ENCODE data around the gene OR2T1. TPM values are rescaled to one million over a fixed set of nuclear protein-coding genes. Genes with fewer than 3 reads are reported as not detected.
"Not testable (repeated sequence)": the region's sequence is repeated elsewhere in the genome, so short reads cannot be mapped to it uniquely, and the experiment has no call there.

OR2T1 gene
- total RNA-seq, 4 donors from 2014 or later = not detected

- H3K4me3 ChIP-seq; DNase-seq; H3K4me1 ChIP-seq; H3K9me3 ChIP-seq; intact Hi-C loops (cut with DNase I); H3K27ac ChIP-seq; H3K36me3 ChIP-seq; H3K27me3 ChIP-seq: not testable (repeated sequence)
- WGBS, 2 donors = 0 to 25% methylated on average over 1 to 2 of the region's 5 CpGs
These were observed 47.8 kb downstream of the OR2T1 start for GRCh38 chr1:248450466-248451145.

GRCh38 chr1:248453619-248454018, 50.8 kb downstream of the OR2T1 start:
- H3K4me3 ChIP-seq; H3K36me3 ChIP-seq; H3K27ac ChIP-seq; H3K27me3 ChIP-seq; intact Hi-C loops (cut with DNase I); H3K4me1 ChIP-seq; H3K9me3 ChIP-seq; DNase-seq: not testable (repeated sequence)
- 72 to 82% methylated on average over 3 to 7 of the region's 7 CpGs for WGBS, 2 donors

- H3K27me3 ChIP-seq; H3K27ac ChIP-seq; H3K9me3 ChIP-seq; H3K4me1 ChIP-seq; intact Hi-C loops (cut with DNase I); H3K4me3 ChIP-seq; DNase-seq; H3K36me3 ChIP-seq: not testable (repeated sequence)
- WGBS, 2 donors = 33 to 60% methylated on average over 1 to 2 of the region's 4 CpGs
These were observed 52.2 kb downstream of the OR2T1 start for GRCh38 chr1:248455045-248455444.

GRCh38 chr1:248456635-248457034, 53.8 kb downstream of the OR2T1 start:
- H3K4me3 ChIP-seq; H3K27me3 ChIP-seq; H3K27ac ChIP-seq; DNase-seq; H3K4me1 ChIP-seq; H3K9me3 ChIP-seq; H3K36me3 ChIP-seq; intact Hi-C loops (cut with DNase I): not testable (repeated sequence)
- WGBS, 2 donors = no CpG with 5 or more reads among the region's 2 CpGs

Other genes with a start within 250 kb of the OR2T1 start
- not detected for gene OR2M2, start 228.2 kb upstream of the OR2T1 start, total RNA-seq
- not detected for gene OR2M3, start 205.8 kb upstream of the OR2T1 start, total RNA-seq
- gene OR2M4, start 171.6 kb upstream of the OR2T1 start, total RNA-seq = not detected
- not detected for gene OR2T33, start 125.1 kb upstream of the OR2T1 start, total RNA-seq
- not detected for gene OR2T12, start 99.6 kb upstream of the OR2T1 start, total RNA-seq
- gene OR2M7, start 78.5 kb upstream of the OR2T1 start, total RNA-seq = not detected
- not detected for gene OR14C36, start 54.3 kb upstream of the OR2T1 start, total RNA-seq
- gene OR2T4, start 41.4 kb upstream of the OR2T1 start, total RNA-seq = not detected
- not detected for gene OR2T6, start 27.3 kb upstream of the OR2T1 start, total RNA-seq
- gene OR2T2, start 42.6 kb downstream of the OR2T1 start, total RNA-seq = not detected
- gene OR2T3, start 70.3 kb downstream of the OR2T1 start, total RNA-seq = not detected
- not detected for gene OR2T5, start 85.5 kb downstream of the OR2T1 start, total RNA-seq
- not detected for gene OR2G6, start 105.0 kb downstream of the OR2T1 start, total RNA-seq
- gene OR2T29, start 159.7 kb downstream of the OR2T1 start, total RNA-seq = not detected
- not detected for gene OR2T34, start 171.7 kb downstream of the OR2T1 start, total RNA-seq
- not detected for gene OR2T10, start 194.7 kb downstream of the OR2T1 start, total RNA-seq
- gene OR2T11, start 232.0 kb downstream of the OR2T1 start, total RNA-seq = not detected
- gene OR2T35, start 242.2 kb downstream of the OR2T1 start, total RNA-seq = not detected

All from esophagus squamous epithelium (tissue), 5 donors.